HL-60 (cell line): ENCODE results near the gene USP40.

Experiments used
- DNase-seq, 2 experiments: peaks; one replicate each; pipeline ENCODE4 v3.0.0-alpha.2; 2010 to 2020; ENCODE audit warnings: low read depth in 1 of 2, low spot score in 1 of 2
- H3K27ac ChIP-seq: fragments of 250-450 bp; sonication (Bioruptor Pico); replicated peaks from 2 replicates; pipeline ENCODE4 v1.5.1; 2020; ENCODE audit warnings: mild to moderate bottlenecking, moderate library complexity
- H3K27me3 ChIP-seq: fragments of 250-450 bp; sonication (Bioruptor Pico); 2 replicates; pipeline ENCODE4 v1.5.1; 2021; ENCODE audit warnings: mild to moderate bottlenecking, moderate library complexity; ENCODE audit not compliant: insufficient read depth, poor library complexity, severe bottlenecking
- H3K4me3 ChIP-seq: replicated peaks from 2 replicates; pipeline ENCODE4 v1.5.1; 2011; ENCODE audit warnings: mild to moderate bottlenecking, control low read depth, low read length; ENCODE audit not compliant: insufficient read depth
- GABPA ChIP-seq: IDR thresholded peaks from 2 replicates; pipeline ENCODE4 v1.6.1; 2012; ENCODE audit warnings: low read depth
- POLR2AphosphoS5 ChIP-seq: IDR thresholded peaks from 2 replicates; pipeline ENCODE4 v1.6.1; 2012; ENCODE audit warnings: low read depth
- SPI1 ChIP-seq: IDR thresholded peaks from 2 replicates; pipeline ENCODE4 v1.6.1; 2012; ENCODE audit warnings: low read depth, mild to moderate bottlenecking, borderline replicate concordance
- TF ChIP-seq, protein P1 (sequence below): IDR thresholded peaks from one replicate; pipeline ENCODE4 v1.5.1; 2011; ENCODE audit warnings: low read length, control low read depth, inconsistent platforms; ENCODE audit not compliant: insufficient read depth
- TF ChIP-seq, protein P2 (sequence below): IDR thresholded peaks from 2 replicates; pipeline ENCODE4 v1.6.1; 2012; ENCODE audit warnings: low read depth; ENCODE audit not compliant: insufficient replicate concordance

USP40 gene

DNA sequence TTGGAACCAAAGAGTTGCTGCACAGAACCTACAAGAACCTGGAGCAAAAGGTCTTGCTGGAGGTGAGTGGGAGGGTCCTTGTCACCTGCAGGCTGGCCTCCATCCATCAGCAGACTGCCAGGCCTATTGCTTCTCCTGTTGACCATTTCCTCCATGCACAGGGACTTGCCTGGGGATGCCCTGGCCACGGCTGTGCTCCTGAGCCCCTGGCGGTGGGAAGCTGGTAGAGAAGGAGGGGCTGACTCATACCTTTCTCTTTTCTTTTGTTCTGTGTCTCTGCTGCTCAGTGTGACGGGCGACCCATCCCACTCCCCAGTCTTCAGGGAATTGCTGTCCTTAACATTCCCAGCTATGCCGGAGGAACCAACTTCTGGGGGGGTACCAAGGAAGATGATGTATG, 109.6 kb downstream of the USP40 start:
- no peaks in the 10 kb centered on the region for H3K27me3 ChIP-seq
- no peak for DNase-seq
- no peak overlapping the region for H3K4me3 ChIP-seq
- TF ChIP-seq, protein P1, sequence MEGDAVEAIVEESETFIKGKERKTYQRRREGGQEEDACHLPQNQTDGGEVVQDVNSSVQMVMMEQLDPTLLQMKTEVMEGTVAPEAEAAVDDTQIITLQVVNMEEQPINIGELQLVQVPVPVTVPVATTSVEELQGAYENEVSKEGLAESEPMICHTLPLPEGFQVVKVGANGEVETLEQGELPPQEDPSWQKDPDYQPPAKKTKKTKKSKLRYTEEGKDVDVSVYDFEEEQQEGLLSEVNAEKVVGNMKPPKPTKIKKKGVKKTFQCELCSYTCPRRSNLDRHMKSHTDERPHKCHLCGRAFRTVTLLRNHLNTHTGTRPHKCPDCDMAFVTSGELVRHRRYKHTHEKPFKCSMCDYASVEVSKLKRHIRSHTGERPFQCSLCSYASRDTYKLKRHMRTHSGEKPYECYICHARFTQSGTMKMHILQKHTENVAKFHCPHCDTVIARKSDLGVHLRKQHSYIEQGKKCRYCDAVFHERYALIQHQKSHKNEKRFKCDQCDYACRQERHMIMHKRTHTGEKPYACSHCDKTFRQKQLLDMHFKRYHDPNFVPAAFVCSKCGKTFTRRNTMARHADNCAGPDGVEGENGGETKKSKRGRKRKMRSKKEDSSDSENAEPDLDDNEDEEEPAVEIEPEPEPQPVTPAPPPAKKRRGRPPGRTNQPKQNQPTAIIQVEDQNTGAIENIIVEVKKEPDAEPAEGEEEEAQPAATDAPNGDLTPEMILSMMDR: no peak
- TF ChIP-seq, protein P2, sequence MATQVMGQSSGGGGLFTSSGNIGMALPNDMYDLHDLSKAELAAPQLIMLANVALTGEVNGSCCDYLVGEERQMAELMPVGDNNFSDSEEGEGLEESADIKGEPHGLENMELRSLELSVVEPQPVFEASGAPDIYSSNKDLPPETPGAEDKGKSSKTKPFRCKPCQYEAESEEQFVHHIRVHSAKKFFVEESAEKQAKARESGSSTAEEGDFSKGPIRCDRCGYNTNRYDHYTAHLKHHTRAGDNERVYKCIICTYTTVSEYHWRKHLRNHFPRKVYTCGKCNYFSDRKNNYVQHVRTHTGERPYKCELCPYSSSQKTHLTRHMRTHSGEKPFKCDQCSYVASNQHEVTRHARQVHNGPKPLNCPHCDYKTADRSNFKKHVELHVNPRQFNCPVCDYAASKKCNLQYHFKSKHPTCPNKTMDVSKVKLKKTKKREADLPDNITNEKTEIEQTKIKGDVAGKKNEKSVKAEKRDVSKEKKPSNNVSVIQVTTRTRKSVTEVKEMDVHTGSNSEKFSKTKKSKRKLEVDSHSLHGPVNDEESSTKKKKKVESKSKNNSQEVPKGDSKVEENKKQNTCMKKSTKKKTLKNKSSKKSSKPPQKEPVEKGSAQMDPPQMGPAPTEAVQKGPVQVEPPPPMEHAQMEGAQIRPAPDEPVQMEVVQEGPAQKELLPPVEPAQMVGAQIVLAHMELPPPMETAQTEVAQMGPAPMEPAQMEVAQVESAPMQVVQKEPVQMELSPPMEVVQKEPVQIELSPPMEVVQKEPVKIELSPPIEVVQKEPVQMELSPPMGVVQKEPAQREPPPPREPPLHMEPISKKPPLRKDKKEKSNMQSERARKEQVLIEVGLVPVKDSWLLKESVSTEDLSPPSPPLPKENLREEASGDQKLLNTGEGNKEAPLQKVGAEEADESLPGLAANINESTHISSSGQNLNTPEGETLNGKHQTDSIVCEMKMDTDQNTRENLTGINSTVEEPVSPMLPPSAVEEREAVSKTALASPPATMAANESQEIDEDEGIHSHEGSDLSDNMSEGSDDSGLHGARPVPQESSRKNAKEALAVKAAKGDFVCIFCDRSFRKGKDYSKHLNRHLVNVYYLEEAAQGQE: no peak
- no peak for TF ChIP-seq POLR2AphosphoS5
- no peak for TF ChIP-seq SPI1
- TF ChIP-seq GABPA: no peak
- no peak overlapping the region for H3K27ac ChIP-seq

GRCh38 chr2:233456111-233456510, 110.5 kb downstream of the USP40 start:
- Histone ChIP-seq H3K27ac (no peak overlapping the region), H3K27me3 (no peaks in the 10 kb centered on the region), H3K4me3 (no peak overlapping the region)
- DNase-seq: no peak
- TF ChIP-seq, protein P2: no peak
- TF ChIP-seq SPI1: no peak
- no peak for TF ChIP-seq GABPA
- no peak for TF ChIP-seq POLR2AphosphoS5
- TF ChIP-seq, protein P1: no peak

DNA sequence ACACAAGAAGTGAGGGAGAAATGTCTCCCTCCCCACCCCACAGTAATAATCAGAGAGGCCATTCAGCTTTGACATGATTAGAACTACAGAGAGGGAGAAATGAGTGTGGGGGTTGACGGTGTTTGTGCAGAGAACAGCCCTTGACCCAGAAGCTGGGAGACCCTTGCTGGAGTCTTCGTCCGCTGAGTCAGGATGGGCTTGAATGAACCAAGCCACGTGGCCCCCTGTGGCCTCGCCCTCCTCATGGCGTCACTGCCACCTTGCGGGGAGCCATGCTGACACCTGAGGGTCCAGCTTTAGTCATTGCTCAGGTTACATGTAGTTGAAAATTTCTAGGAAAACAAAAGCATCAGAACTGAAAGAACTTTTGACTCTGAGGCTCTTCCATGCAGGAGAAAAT, 111.1 kb downstream of the USP40 start:
- H3K27ac ChIP-seq: no peak overlapping the region
- H3K4me3 ChIP-seq: no peak overlapping the region
- H3K27me3 ChIP-seq: no peaks in the 10 kb centered on the region
- TF ChIP-seq GABPA (no peak), POLR2AphosphoS5 (no peak), SPI1 (no peak)
- TF ChIP-seq, protein P2: no peak
- TF ChIP-seq, protein P1: no peak
- no peak for DNase-seq
